HL-60 (cell line): ENCODE results near the gene LCE7A.

Experiments
- DNase-seq, 2 experiments: peaks; one replicate each; pipeline ENCODE4 v3.0.0-alpha.2; 2010 to 2020; ENCODE audit warnings: low read depth in 1 of 2, low spot score in 1 of 2
- H3K27ac ChIP-seq: fragments of 250-450 bp; sonication (Bioruptor Pico); replicated peaks from 2 replicates; pipeline ENCODE4 v1.5.1; 2020; ENCODE audit warnings: mild to moderate bottlenecking, moderate library complexity
- H3K27me3 ChIP-seq: fragments of 250-450 bp; sonication (Bioruptor Pico); 2 replicates; pipeline ENCODE4 v1.5.1; 2021; ENCODE audit warnings: mild to moderate bottlenecking, moderate library complexity; ENCODE audit not compliant: insufficient read depth, poor library complexity, severe bottlenecking
- H3K4me3 ChIP-seq: replicated peaks from 2 replicates; pipeline ENCODE4 v1.5.1; 2011; ENCODE audit warnings: mild to moderate bottlenecking, control low read depth, low read length; ENCODE audit not compliant: insufficient read depth
- GABPA ChIP-seq: IDR thresholded peaks from 2 replicates; pipeline ENCODE4 v1.6.1; 2012; ENCODE audit warnings: low read depth
- POLR2AphosphoS5 ChIP-seq: IDR thresholded peaks from 2 replicates; pipeline ENCODE4 v1.6.1; 2012; ENCODE audit warnings: low read depth
- SPI1 ChIP-seq: IDR thresholded peaks from 2 replicates; pipeline ENCODE4 v1.6.1; 2012; ENCODE audit warnings: low read depth, mild to moderate bottlenecking, borderline replicate concordance
- long read RNA-seq: library from polyadenylated mRNA; unstranded; transcript quantifications from one replicate; pipeline ENCODE4 v2.0.0, GENCODE V29; 2020
- TF ChIP-seq, protein P1 (sequence below): IDR thresholded peaks from 2 replicates; pipeline ENCODE4 v1.6.1; 2012; ENCODE audit warnings: low read depth; ENCODE audit not compliant: insufficient replicate concordance
- TF ChIP-seq, protein P2 (sequence below): IDR thresholded peaks from one replicate; pipeline ENCODE4 v1.5.1; 2011; ENCODE audit warnings: low read length, control low read depth, inconsistent platforms; ENCODE audit not compliant: insufficient read depth

Gene LCE7A, protein sequence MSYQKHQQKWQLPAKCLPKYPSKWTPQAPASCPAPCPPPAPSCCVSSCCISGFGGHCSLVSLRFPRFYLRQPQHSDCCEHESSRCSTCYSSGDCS
- long read RNA-seq: 0 reads

DNA sequence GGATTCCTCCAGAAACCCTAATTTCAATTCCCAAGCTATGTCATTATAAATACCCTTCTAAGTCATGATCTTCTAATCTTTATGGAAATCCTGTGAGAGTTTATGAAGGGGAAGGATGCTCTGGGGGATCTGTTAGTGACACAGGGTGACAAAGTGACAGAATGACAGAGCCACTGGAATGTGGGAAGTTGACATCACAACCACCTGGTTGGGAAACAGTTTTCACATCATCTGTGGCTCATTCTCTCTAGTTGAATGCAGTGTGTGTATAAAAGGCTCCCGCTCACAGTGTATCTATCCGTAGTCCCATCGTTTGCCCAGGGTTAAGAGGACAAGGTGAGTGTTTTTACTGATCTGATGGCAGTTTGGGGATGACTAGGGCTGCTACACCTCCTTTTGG lies at the start of gene LCE7A:
TSS of gene LCE7A (plus strand) at position 301 of the 400 bp plus-strand sequence. CDS start 702 bp downstream, outside the sequence.
- Histone ChIP-seq H3K27me3 (peaks cover 5% of the 10 kb centered on the region), H3K4me3 (no peak within 1 kb of the TSS), H3K27ac (no peak within 1 kb of the TSS)
- TF ChIP-seq, protein P1, sequence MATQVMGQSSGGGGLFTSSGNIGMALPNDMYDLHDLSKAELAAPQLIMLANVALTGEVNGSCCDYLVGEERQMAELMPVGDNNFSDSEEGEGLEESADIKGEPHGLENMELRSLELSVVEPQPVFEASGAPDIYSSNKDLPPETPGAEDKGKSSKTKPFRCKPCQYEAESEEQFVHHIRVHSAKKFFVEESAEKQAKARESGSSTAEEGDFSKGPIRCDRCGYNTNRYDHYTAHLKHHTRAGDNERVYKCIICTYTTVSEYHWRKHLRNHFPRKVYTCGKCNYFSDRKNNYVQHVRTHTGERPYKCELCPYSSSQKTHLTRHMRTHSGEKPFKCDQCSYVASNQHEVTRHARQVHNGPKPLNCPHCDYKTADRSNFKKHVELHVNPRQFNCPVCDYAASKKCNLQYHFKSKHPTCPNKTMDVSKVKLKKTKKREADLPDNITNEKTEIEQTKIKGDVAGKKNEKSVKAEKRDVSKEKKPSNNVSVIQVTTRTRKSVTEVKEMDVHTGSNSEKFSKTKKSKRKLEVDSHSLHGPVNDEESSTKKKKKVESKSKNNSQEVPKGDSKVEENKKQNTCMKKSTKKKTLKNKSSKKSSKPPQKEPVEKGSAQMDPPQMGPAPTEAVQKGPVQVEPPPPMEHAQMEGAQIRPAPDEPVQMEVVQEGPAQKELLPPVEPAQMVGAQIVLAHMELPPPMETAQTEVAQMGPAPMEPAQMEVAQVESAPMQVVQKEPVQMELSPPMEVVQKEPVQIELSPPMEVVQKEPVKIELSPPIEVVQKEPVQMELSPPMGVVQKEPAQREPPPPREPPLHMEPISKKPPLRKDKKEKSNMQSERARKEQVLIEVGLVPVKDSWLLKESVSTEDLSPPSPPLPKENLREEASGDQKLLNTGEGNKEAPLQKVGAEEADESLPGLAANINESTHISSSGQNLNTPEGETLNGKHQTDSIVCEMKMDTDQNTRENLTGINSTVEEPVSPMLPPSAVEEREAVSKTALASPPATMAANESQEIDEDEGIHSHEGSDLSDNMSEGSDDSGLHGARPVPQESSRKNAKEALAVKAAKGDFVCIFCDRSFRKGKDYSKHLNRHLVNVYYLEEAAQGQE: no peak
- TF ChIP-seq SPI1 (no peak), POLR2AphosphoS5 (no peak), GABPA (no peak)
- TF ChIP-seq, protein P2, sequence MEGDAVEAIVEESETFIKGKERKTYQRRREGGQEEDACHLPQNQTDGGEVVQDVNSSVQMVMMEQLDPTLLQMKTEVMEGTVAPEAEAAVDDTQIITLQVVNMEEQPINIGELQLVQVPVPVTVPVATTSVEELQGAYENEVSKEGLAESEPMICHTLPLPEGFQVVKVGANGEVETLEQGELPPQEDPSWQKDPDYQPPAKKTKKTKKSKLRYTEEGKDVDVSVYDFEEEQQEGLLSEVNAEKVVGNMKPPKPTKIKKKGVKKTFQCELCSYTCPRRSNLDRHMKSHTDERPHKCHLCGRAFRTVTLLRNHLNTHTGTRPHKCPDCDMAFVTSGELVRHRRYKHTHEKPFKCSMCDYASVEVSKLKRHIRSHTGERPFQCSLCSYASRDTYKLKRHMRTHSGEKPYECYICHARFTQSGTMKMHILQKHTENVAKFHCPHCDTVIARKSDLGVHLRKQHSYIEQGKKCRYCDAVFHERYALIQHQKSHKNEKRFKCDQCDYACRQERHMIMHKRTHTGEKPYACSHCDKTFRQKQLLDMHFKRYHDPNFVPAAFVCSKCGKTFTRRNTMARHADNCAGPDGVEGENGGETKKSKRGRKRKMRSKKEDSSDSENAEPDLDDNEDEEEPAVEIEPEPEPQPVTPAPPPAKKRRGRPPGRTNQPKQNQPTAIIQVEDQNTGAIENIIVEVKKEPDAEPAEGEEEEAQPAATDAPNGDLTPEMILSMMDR: no peak
- DNase-seq: no peak

DNA sequence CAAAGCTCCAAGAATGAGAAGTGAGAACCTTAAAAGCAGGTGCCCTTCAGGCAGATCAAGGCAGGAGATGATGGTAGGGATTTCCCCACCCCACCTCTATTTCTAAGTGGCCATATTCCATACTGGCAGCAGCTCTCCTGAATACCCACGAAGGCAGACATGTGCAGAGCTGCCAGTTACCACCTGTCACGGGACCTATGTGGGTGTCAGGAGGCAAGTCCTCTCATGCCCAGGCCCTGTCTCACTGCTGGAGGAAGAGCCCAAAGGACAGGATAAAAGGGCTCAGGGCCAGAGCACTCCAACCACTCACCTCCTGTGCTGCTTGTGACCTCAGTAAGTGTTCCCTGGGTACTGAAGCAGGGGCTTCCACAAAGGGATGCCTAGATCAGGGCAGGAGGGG lies 48.7 kb upstream of the LCE7A start:
- no peaks in the 10 kb centered on the region for H3K27me3 ChIP-seq
- H3K27ac ChIP-seq: no peak overlapping the region
- no peak overlapping the region for H3K4me3 ChIP-seq
- DNase-seq: no peak
- TF ChIP-seq, protein P2: no peak
- TF ChIP-seq SPI1 (no peak), GABPA (no peak), POLR2AphosphoS5 (no peak)
- TF ChIP-seq, protein P1: no peak

DNA sequence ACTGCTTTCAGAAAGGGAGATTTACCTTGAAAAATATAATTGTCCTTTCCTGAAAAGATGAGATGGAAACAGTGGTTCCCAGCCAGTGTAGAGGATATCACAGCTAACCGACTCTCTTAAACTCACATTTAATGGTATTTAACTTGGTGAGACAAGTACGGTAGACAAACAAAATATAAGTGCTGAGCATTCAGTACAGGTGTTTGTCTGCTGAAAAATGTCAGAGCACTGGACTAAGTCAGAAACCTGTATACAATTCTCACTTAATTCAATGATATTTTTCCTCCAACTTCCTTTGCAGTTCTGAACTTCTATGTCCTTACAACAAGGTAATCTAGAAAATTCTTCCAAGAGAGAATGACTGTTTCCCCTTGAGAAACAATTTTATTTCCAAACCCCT lies 48.1 kb upstream of the LCE7A start, which contains the start of gene LCE1B:
TSS of gene LCE1B (plus strand) at position 301 of the 400 bp plus-strand sequence. CDS start 476 bp downstream, outside the sequence.
- TF ChIP-seq GABPA (no peak), SPI1 (no peak), POLR2AphosphoS5 (no peak)
- TF ChIP-seq, protein P1: no peak
- TF ChIP-seq, protein P2: no peak
- no peak for DNase-seq
- no peak within 1 kb of the TSS for H3K27ac ChIP-seq
- H3K27me3 ChIP-seq: no peaks in the 10 kb centered on the region
- H3K4me3 ChIP-seq: no peak within 1 kb of the TSS
